EH (cell line): ENCODE measurements around the gene ZNRF4.
A peak's percentile ranks its signal among the peaks of the same experiment; 100 is the strongest.
"Not testable (repeated sequence)": the region's sequence is repeated elsewhere in the genome, so short reads cannot be mapped to it uniquely, and the experiment has no call there.

Source experiments
- DNase-seq: peaks from one replicate; pipeline ENCODE4 v3.0.0-alpha.2; 2015; ENCODE audit warnings: low read depth

Gene ZNRF4

GRCh38 chr19:5477451-5478215 lies 22.4 kb downstream of the ZNRF4 start:
- no peak for DNase-seq

- no peak for DNase-seq
These were observed 23.2 kb downstream of the ZNRF4 start for GRCh38 chr19:5478241-5478924.

- no peak for DNase-seq
These were observed 23.8 kb downstream of the ZNRF4 start for GRCh38 chr19:5478925-5479588.

GRCh38 chr19:5479958-5480357 lies 24.7 kb downstream of the ZNRF4 start:
- DNase-seq: no peak

- DNase-seq: peak; percentile 27
These were observed 25.2 kb downstream of the ZNRF4 start for GRCh38 chr19:5480427-5480836.

GRCh38 chr19:5481957-5482356 lies 26.7 kb downstream of the ZNRF4 start:
- no peak for DNase-seq

- DNase-seq: peak; percentile 14
These were observed 29.4 kb downstream of the ZNRF4 start for GRCh38 chr19:5484398-5485285.

GRCh38 chr19:5485286-5485636 lies 30.0 kb downstream of the ZNRF4 start:
- no peak for DNase-seq

GRCh38 chr19:5485658-5486057 lies 30.4 kb downstream of the ZNRF4 start:
- not testable (repeated sequence) for DNase-seq

- DNase-seq: no peak
These were observed 32.0 kb downstream of the ZNRF4 start for GRCh38 chr19:5487222-5487621.

- DNase-seq: peak; percentile 7
These were observed 34.3 kb downstream of the ZNRF4 start for GRCh38 chr19:5489551-5489950.

GRCh38 chr19:5491565-5491964 lies 36.3 kb downstream of the ZNRF4 start:
- DNase-seq: no peak

- no peak for DNase-seq
These were observed 37.0 kb downstream of the ZNRF4 start for GRCh38 chr19:5492281-5492634.

- DNase-seq: no peak
These were observed 37.6 kb downstream of the ZNRF4 start for GRCh38 chr19:5492635-5493409.

- DNase-seq: no peak
These were observed 39.6 kb downstream of the ZNRF4 start for GRCh38 chr19:5494773-5495172.

GRCh38 chr19:5495792-5496191 lies 40.6 kb downstream of the ZNRF4 start:
- no peak for DNase-seq

- no peak for DNase-seq
These were observed 42.1 kb downstream of the ZNRF4 start for GRCh38 chr19:5497297-5497696.

- no peak for DNase-seq
These were observed 43.8 kb downstream of the ZNRF4 start for GRCh38 chr19:5498830-5499550.

- no peak for DNase-seq
These were observed 46.7 kb downstream of the ZNRF4 start for GRCh38 chr19:5501907-5502306.

GRCh38 chr19:5503598-5503997 lies 48.4 kb downstream of the ZNRF4 start:
- no peak for DNase-seq

- no peak for DNase-seq
These were observed 48.9 kb downstream of the ZNRF4 start for GRCh38 chr19:5504114-5504513.
